ENCODE results near the gene CHST6.

The CHST6 gene

GRCh38 chr16:75471723-75472633, 23.3 kb downstream of the CHST6 start:
- TF ChIP-seq CTCF (IDR thresholded peaks at IDR 0.05; ENCODE audit: low read depth, low read length): peak; percentile 60
- no peak overlapping the region for H3K4me3 ChIP-seq (ENCODE audit: low read depth, low read length)

GRCh38 chr16:75466760-75467159, 28.5 kb downstream of the CHST6 start:
- H3K4me3 ChIP-seq (ENCODE audit: low read depth, low read length): no peak overlapping the region
- TF ChIP-seq CTCF (IDR thresholded peaks at IDR 0.05; ENCODE audit: low read depth, low read length): no peak

- TF ChIP-seq CTCF (IDR thresholded peaks at IDR 0.05; ENCODE audit: low read depth, low read length): peak; percentile 100
Observed at GRCh38 chr16:75464122-75464918, 30.9 kb downstream of the CHST6 start, which contains the start of gene TMEM170A. TSS of gene TMEM170A (minus strand) at chr16:75464689. CDS start at chr16:75464600, 89 bp downstream.

GRCh38 chr16:75463389-75464121, 31.7 kb downstream of the CHST6 start:
- peak overlapping the region; percentile 80 for H3K4me3 ChIP-seq (ENCODE audit: low read depth, low read length)

More at GRCh38 chr16:75464122-75464918, 30.9 kb downstream of the CHST6 start, which contains the start of gene TMEM170A:
- peak within 1 kb of the TSS; percentile 80 for H3K4me3 ChIP-seq (ENCODE audit: low read depth, low read length)

- TF ChIP-seq CTCF (IDR thresholded peaks at IDR 0.05; ENCODE audit: low read depth, low read length): no peak
- H3K4me3 ChIP-seq (ENCODE audit: low read depth, low read length): peak overlapping the region; percentile 80
Observed at GRCh38 chr16:75462806-75463205, 32.4 kb downstream of the CHST6 start.

GRCh38 chr16:75461575-75461974, 33.7 kb downstream of the CHST6 start:
- H3K4me3 ChIP-seq (ENCODE audit: low read depth, low read length): no peak overlapping the region
- no peak for TF ChIP-seq CTCF (IDR thresholded peaks at IDR 0.05; ENCODE audit: low read depth, low read length)

- no peak for TF ChIP-seq CTCF (IDR thresholded peaks at IDR 0.05; ENCODE audit: low read depth, low read length)
- H3K4me3 ChIP-seq (ENCODE audit: low read depth, low read length): no peak overlapping the region
Observed at GRCh38 chr16:75460446-75460845, 34.8 kb downstream of the CHST6 start.
